ENCODE measurements around the gene ANGEL1.

GRCh38 chr14:76759589-76759988 lies 53.1 kb downstream of the ANGEL1 start:
- TF ChIP-seq CTCF (conservative IDR thresholded peaks at IDR 0.05; ENCODE audit: low read depth in 2 of 2) = no peak
- TF ChIP-seq EZH2 (IDR thresholded peaks at IDR 0.05; ENCODE audit: low read depth, unreplicated experiment) = no peak
- no peak for TF ChIP-seq EZH2phosphoT487 (IDR thresholded peaks at IDR 0.05; ENCODE audit: unreplicated experiment)
- no peak for TF ChIP-seq POLR2AphosphoS5 (IDR thresholded peaks at IDR 0.05; ENCODE audit: low read depth)
